Fibroblast of skin of left quadriceps (primary cell): Measurements from ENCODE around the gene SMARCA1.

Experiments
- DNase-seq, 2 experiments: peaks; one replicate each; pipeline ENCODE4 v3.0.0-alpha.2; 2013; ENCODE audit warnings: low read depth in 2 of 2

Gene SMARCA1

GRCh38 chrX:129529685-129530281, 6.5 kb upstream of the SMARCA1 start:
- peak in 1 of 2 experiments; percentile 50 for DNase-seq

DNA sequence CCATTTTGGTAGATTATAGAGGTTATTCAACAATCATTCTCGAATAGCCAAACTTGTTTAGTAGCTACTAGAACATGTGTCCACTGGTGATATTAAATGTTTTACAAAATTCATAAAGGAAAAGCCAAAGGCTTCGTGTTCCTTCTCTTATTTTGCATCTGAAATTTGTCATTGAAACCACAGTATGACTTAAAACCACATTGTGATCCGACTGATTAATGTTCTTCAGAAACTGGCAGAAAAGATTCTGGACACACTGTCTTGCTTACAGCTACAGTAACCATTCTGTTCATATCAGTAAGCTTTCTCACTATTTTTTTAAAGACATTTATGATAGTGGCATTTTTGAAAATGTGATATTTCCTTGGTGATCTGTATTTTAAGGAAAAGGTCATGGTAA, 2.6 kb upstream of the SMARCA1 start:
- DNase-seq = no peak

GRCh38 chrX:129525162-129525561, 1.9 kb upstream of the SMARCA1 start:
- DNase-seq = no peak

DNA sequence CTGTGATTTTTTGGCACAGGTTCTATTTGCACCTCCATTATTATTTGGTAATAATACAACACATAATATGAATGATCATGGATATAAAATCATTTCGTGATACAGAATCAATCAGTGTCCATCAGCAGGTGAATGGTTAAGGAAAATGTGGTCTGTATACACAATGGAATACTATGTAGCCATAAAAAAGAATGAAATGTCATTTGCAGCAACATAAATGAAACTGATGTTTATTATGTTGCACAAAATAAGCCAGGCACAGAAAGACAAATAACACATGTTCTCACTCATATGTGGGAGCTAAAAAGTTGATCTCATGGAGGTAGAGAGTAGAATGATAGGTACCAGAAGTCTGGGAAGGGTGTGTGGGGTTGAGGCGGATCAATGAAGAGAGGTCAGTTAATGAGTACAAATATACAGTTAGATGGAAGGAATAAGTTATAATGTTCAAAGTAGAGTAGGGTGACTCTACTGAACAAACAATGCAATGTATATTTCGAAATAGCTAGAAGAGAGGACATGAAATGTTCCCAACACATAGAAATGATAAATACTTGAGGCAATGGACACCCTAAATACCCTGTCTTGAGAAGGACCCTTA, 1.1 kb upstream of the SMARCA1 start:
- DNase-seq = no peak

GRCh38 chrX:129522184-129523078, 859 bp downstream of the SMARCA1 start:
- DNase-seq = no peak

DNA sequence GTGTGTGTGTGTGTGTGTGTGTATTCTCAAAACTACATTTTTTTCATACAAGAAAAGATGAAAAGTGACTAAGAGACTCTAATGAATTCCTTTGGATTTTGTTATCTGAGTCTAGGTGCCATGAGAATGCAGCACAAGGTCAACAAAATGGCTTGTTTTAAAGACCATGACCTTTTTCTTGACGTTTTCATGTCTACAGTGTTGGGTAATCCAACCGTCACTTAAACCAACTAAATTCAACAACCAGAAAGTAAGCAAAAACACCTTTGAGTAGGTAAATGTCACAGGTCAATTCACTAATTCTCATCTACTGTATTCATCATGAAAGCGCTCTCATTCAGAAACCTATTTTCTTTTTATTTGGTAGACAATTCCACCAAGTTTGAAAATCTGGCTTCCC, 3.1 kb downstream of the SMARCA1 start:
- DNase-seq = no peak

DNA sequence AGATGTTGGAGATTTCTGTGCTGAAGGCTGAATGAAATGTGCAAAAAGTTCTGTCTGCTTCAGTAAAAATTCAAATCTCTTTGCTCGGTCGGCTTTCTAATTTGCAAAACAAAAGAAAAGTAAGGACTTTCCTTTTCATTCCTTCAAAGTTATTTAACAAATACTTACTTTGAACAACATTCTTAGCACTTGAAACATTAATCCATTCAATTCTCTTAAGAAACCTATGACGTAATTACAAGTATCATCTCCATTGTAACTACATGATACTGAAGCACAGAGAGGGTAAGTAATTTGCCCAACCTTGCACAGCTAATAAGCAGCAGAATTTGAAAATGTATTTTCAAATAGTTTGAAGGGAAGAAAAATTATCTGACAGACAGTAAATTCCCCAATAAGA, 6.9 kb downstream of the SMARCA1 start:
- no peak for DNase-seq

DNA sequence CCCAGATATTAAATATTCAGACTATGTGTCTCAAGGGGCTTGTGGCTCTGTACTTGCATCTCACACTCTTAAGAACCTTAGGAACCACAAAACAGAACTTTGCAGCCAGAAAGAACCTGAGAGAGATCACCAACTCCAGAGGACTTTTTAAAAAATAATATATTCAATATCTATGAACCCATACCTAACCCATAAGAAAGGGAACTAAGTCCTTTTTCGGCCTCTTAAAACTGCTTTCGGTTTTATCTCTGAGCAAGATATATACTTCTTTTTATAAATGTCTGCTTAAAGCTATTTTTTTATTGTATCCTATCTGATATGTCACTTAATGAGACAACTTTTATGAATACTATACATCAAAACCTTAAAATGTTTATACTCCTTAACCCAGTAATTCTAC, 10.9 kb downstream of the SMARCA1 start:
- no peak for DNase-seq

DNA sequence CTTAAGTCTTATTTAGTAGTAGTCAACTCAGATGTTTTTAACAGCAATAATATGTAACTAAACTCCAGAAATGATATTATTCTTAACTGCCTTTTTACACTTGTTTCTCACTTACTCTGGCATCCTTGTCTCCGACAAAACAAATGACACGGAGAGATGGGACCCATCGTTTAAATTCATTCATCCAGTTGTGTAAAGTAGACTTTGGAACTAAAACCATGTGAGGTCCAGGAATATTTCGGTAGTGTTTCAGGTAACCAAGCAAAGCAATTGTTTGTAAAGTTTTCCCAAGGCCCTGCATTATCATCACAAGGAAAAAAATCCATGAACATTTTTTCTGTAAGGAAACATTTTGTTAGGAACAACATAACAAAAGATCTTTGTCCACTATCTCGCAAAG, 11.6 kb downstream of the SMARCA1 start:
- no peak for DNase-seq

DNA sequence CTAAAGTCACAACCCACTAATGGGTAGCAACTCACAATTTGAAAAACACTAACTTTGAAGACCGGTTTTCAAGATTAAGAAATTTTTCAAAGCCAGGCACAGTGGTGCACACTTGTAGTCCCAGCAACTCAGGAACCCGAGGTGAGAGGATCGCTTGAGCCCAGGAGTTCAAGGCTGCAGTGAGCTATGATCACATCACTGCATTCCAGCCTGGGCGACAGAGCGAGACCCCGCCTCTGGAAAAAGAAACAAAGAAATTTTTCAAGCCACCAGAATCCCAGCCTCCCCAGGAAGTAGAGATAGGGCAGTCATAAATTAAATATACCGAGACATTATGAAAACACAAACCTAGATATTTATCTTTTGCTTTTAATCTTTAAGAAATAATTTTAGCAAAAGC, 13.0 kb downstream of the SMARCA1 start:
- no peak for DNase-seq

GRCh38 chrX:129497146-129497843, 26.0 kb downstream of the SMARCA1 start:
- DNase-seq = no peak

DNA sequence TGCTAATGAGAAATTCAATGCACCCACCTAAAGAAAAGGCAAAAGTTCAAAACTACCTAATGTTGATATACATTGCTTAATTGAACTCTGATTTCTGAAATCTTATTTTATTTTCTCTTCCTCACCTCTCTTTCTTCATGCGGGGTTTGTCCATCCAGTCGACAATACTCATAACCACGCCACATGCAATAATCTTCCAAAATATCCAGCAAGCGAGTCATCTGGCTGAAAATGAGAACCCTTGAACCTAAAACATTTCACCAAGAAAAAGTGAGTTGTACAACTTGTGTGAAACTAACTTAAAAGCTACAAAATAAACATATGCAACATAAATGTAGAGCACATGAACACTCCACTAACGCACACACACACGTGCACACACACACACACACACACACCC, 26.7 kb downstream of the SMARCA1 start:
- DNase-seq = peak in 1 of 2 experiments; percentile 15

DNA sequence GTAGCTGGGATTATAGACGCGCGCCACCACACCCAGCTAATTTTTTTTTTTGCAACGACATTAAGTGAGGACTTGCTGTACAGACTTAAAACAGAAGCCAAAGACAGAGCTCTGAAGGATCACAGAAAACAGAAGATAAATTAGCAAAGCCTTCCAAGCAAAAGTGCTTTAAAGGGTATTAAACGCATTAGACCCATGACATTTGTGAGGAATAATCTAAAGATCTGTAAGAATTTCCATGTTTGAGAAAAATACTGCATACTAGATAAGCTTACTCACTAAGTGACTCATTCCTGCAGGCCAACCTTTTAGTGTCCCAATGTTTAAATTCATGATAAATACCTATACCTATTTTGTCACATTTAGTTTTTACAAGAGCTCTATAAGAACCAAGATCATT, 27.4 kb downstream of the SMARCA1 start:
- DNase-seq = no peak

GRCh38 chrX:129494887-129495286, 28.4 kb downstream of the SMARCA1 start:
- no peak for DNase-seq

DNA sequence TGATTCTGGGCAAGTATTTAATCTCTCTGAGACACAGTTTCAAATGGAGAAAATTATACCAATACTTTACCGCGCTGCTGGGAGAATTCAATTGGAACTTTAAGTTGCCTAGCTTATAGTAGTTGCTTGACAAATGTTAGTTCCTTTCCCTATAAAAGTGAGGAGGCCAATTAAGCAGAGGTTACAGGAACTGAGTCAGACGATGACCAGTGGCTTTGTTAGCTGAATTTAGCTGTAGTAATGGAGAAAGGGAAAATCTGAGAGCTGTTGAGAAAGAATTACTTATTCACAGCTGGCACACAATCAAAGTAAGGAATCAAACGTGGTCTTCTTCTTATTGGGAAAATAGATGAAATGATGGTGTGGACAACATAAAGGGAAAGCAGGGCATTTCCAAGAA, 29.6 kb downstream of the SMARCA1 start:
- DNase-seq = no peak

- no peak for DNase-seq
Observed at GRCh38 chrX:129490330-129490729, 33.0 kb downstream of the SMARCA1 start.

DNA sequence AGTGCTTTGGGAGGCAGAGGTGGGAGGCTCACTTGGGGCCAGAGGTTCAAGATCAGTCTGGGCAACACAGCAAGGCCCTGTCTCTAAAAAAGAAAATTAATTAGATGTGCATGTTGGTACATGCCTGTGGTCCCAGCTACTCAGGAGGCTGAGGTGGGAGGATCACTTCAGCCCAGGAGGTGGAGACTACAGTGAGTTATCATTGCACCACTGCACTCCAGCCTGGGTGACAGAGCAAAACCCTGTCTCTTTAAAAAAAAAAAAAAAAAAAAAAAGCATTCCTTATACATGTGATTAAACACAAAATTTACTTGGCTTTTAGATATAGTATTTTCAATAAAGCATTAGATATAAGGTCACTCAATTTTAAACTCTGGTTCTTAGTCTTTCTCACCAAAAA, 34.9 kb downstream of the SMARCA1 start:
- no peak for DNase-seq

DNA sequence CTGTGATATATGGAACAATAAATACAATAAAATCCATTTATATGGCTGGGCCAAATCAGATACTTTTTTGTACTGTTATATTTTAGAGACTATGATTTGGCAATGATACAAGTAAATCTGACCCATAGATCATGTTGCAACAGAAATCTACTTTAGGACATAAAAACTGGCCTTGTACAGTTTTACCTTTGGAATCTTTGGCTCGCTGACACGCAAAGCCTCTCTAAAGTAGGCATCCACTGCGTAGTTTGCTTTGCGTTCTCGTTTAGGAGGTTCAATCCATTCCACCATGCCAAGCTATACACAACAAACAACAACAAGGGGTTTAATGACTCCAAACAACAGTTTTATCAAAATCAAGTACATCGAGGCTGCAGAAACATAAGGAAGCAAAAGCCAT, 42.4 kb downstream of the SMARCA1 start:
- no peak for DNase-seq

DNA sequence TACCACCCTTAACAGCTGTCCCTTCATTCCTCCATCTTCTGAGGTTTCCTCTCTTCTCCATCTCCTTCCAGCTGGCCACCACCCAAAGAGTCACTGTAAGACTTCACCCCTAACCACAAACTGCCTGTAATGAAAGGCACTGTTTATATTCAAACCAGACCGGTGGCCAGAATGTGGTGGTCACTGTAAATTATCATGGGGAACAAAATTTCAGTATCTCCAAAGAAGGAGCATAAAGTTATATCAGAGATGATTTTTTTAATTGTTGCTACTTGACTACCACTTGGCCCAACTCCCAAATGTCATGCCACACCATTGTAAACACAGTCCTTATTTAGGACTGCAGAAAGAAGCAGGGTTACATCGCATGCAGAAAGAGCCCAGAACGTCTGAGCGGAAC, 44.8 kb downstream of the SMARCA1 start:
- DNase-seq = no peak

GRCh38 chrX:129472116-129472515, 51.2 kb downstream of the SMARCA1 start:
- peak in 1 of 2 experiments; percentile 9 for DNase-seq

GRCh38 chrX:129462707-129463106, 60.6 kb downstream of the SMARCA1 start:
- no peak for DNase-seq

DNA sequence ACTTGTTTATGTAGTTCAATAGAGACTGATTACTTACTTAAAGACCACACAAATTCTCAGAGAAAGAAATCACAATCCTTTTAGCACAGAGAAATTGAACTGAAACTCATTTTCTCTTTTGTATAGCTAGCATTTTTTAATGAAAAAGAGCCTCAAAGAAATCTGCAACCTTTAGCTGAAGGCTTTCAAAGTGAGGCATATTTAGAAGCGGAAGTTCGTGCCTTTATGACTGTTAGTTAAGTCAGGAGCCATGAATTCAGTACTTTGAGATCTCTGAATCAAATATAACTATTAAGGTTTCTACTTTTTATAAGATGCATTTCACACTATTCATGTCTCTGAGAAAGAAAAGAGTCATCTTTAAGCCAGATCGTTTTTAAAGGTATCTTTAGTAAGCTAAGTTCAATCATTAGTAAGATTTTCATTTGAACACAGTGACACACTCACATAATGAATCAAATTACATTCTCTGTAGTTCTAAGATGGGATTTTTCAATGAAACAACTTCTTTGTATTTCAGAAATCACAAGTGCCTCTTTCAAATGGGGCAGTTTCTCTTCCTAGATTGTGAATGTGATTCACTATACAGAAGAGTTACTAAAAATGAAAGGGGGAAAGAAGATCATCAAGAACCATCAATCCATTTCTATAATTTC, 61.4 kb downstream of the SMARCA1 start:
- DNase-seq = no peak
